DOHH2 (cell line): ENCODE results near the gene CHD5.

Experiments
- CTCF ChIP-seq: fragments of 200-600 bp; sonication (generic); IDR thresholded peaks from one replicate; pipeline ENCODE4 v1.5.1; 2014; ENCODE audit warnings: antibody characterized with exemption, mild to moderate bottlenecking, low read depth, low read length; ENCODE audit not compliant: poor library complexity, severe bottlenecking
- EZH2phosphoT487 ChIP-seq: fragments of 200-600 bp; sonication (generic); IDR thresholded peaks from 2 replicates; pipeline ENCODE4 v1.6.1; 2017; ENCODE audit warnings: borderline replicate concordance, mild to moderate bottlenecking, antibody characterized with exemption, low read length, moderate library complexity, mixed read lengths

GRCh38 chr1:6166655-6167390, 13.3 kb downstream of the CHD5 start:
- no peak for TF ChIP-seq CTCF
- no peak for TF ChIP-seq EZH2phosphoT487
